Tibial nerve (tissue), 4 donors: Measurements from ENCODE around the gene ZBTB32.

ENCODE experiments used
- EP300 ChIP-seq, 2 donors: sonication (generic); formaldehyde crosslinking; IDR thresholded peaks; one replicate each; pipeline ENCODE4 v1.6.1; 2017; ENCODE audit warnings: antibody characterized with exemption in 2 of 2, mild to moderate bottlenecking in 1 of 2
- POLR2A ChIP-seq, 2 donors: fragments of 450-650 bp; IDR thresholded peaks; one replicate each; pipeline ENCODE4 v1.6.1; 2017; ENCODE audit warnings: antibody characterized with exemption in 2 of 2, mild to moderate bottlenecking in 2 of 2, moderate library complexity in 2 of 2
- TF ChIP-seq, protein P1 (sequence below), 5 experiments: fragments of 200-600 bp in 3 of 5; fragments of 450-650 bp in 2 of 5; sonication (generic) in 3 of 5; IDR thresholded peaks; one replicate each; pipeline ENCODE4 v1.5.1; 2016 to 2019; ENCODE audit warnings: antibody characterized with exemption in 5 of 5, mild to moderate bottlenecking in 3 of 5, moderate library complexity in 2 of 5

DNA sequence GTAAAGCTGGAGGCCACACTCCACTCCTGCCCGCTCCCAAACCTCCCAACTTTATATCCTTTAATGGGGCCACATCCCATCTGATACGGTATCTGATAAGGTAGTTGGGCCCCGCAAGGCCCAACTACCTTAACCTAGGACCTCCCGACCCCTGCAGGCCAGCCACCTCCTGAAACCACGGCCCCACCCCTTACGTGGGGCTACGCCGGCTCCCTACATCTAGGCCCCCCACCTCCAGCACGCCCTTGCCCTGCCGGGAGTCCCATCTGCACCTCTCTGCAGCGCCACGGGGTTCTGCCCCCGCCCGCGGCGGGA lies 35.7 kb downstream of the ZBTB32 start:
- TF ChIP-seq, protein P1, sequence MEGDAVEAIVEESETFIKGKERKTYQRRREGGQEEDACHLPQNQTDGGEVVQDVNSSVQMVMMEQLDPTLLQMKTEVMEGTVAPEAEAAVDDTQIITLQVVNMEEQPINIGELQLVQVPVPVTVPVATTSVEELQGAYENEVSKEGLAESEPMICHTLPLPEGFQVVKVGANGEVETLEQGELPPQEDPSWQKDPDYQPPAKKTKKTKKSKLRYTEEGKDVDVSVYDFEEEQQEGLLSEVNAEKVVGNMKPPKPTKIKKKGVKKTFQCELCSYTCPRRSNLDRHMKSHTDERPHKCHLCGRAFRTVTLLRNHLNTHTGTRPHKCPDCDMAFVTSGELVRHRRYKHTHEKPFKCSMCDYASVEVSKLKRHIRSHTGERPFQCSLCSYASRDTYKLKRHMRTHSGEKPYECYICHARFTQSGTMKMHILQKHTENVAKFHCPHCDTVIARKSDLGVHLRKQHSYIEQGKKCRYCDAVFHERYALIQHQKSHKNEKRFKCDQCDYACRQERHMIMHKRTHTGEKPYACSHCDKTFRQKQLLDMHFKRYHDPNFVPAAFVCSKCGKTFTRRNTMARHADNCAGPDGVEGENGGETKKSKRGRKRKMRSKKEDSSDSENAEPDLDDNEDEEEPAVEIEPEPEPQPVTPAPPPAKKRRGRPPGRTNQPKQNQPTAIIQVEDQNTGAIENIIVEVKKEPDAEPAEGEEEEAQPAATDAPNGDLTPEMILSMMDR (IDR thresholded peaks at IDR 0.05), result no peak
- no peak for TF ChIP-seq POLR2A (IDR thresholded peaks at IDR 0.05)
- TF ChIP-seq EP300 (IDR thresholded peaks at IDR 0.05), result no peak
